HG03060 (cell line): ENCODE measurements around the gene MFSD12.
A peak's percentile ranks its signal among the peaks of the same experiment; 100 is the strongest.
"Not testable (repeated sequence)": the region's sequence is repeated elsewhere in the genome, so short reads cannot be mapped to it uniquely, and the experiment has no call there.

ENCODE experiments used
- ATAC-seq: cut with Tn5 transposase; IDR thresholded peaks from one replicate; pipeline ENCODE4 v1.9.1; 2021; ENCODE audit warnings: low read depth, moderate number of reproducible peaks; ENCODE audit not compliant: unreplicated experiment

The MFSD12 gene

DNA sequence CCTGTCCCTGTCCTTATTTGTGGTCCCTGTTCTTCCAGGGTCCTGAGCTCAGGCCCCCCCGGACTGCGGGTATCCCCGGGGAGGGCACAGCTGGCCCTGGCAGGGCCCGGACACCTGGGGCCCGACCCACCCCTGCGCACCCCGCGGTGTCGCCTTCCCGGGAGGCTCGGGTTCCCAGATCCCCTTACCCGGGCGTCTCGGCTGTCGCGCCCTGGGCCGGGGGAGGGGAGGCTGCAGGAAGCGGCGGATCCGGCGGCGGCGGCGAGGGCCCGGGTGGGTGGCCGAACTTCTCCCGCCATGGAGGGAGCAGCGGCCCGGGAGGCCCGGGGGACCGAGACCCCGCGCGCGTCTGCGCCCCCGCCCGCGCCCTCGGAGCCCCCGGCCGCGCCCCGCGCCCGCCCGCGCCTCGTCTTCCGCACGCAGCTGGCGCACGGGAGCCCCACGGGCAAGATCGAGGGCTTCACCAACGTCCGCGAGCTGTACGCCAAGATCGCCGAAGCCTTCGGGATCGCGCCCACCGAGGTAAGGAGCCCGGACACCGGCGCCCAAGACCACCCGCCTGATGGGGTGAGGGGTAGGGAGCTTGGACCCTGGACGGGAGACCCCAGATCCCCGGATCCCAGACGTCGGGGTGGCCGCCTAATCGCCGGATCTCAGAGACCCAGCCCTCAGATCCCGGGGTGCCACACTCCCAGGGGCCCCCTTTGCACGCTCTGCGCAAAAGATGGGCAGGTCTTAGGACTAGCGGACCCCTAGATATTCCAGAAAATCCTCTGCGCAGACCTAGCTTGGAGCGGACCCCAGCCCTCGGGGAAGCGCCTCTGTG is 28.1 kb upstream of the MFSD12 start, which contains the start of gene GIPC3:
Gene GIPC3, plus strand, starts transcription at position 178 of the 826 bp plus-strand sequence. Its CDS starts 120 bp downstream, at position 298.
- ATAC-seq: no peak

DNA sequence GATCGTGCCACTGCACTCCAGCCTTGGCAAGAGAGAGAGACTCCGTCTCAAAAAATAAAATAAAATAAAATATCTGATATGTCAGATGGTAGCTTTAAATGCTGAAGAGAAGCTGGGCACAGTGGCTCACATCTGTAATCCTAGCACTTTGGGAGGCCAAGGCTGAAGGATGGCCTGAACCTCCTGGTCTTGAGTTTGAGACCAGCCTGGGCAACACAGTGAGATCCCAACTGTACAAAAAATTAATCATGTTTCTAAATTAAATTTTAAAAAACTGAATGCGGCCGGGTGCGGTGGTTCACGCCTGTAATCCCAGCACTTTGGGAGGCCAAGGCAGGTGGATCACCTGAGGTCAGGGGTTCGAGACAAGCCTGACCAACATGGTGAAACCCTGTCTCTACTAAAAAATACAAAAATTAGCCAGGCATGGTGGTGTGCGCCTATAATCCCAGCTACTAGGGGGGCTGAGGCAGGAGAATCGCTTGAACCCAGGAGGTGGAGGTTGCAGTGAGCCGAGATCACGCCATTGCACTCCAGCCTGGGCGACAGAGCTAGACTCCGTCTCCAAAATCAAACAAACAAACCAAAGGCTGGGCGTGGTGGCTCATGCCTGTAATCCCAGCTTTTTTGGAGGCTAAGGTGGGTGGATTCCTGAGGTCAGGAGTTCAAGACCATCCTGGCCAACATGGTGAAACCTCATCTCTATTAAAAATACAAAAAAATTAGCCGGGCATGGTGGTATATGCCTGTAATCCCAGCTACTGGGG is 26.8 kb upstream of the MFSD12 start:
- ATAC-seq: not testable (repeated sequence)

DNA sequence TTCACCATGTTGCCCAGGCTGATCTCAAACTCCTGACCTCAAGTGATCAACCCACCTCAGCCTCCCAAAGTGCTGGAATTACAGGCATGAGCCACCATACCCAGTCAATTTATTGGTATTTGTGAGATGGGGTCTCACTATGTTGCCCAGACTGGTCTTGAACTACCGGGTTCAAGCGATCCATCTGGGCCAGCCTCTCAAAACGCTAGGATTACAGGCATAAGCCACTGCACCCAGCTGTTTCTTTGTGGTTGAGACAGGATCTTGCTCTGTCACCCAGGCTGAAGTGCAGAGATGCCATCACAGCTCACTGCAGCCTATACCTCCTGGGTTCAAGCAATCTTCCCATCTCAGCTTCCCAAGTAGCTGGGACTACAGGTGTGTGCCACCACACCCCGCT is 24.4 kb upstream of the MFSD12 start:
- not testable (repeated sequence) for ATAC-seq

DNA sequence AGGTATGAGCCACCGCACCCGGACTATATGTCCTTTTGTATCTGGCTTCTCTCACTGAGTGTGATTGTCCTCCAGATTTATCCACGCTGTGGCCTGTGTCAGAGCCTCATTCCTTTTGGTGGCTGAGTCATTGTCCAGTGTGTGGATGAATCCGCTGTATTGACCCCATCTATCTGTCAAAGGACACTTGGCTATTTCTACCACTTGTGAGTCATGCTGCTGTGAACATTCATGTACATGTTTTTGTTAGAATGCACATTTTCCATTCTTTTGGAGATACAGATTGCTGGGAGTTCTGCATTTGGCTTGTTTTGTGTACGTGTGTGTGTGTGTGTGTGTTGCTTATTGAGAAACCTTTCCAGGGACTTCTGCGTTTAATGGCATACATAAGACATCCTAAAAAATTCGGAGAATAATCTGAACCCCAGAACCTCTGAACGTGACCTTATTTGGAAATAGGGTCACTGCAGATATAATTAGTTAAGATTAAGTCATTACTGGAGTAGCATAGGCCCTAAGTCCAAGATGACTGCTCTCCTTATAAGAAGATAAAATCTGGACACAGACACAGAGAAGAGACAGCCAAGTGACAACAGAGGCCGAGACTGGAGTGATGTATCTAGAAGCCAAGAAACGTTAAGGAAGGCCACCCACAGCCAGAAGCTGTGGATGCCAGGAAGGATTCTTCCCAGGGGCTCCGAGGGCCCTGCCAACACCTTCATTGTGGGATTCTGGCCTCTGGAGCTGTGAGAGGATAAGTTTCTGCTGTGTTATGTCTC is 23.0 kb upstream of the MFSD12 start:
- ATAC-seq: no peak

DNA sequence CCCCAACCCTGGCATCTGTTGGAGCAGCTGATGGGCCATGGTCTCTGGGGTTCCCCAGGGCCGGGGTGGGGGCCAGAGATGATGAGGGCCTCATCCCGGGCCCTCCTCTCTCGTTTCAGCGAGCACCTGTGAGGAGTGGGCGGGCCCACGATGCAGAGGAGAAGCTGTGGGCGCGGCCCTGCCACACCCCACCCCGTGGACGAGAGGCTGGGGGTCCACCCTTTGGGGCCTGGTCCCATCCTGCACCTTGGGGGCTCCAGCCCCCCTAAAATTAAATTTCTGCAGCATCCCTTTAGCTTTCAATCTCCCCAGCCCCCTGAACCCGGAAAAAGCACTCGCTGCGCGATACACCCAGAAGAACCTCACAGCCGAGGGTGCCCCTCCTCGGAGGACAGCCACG is 21.0 kb upstream of the MFSD12 start:
- ATAC-seq: no peak

DNA sequence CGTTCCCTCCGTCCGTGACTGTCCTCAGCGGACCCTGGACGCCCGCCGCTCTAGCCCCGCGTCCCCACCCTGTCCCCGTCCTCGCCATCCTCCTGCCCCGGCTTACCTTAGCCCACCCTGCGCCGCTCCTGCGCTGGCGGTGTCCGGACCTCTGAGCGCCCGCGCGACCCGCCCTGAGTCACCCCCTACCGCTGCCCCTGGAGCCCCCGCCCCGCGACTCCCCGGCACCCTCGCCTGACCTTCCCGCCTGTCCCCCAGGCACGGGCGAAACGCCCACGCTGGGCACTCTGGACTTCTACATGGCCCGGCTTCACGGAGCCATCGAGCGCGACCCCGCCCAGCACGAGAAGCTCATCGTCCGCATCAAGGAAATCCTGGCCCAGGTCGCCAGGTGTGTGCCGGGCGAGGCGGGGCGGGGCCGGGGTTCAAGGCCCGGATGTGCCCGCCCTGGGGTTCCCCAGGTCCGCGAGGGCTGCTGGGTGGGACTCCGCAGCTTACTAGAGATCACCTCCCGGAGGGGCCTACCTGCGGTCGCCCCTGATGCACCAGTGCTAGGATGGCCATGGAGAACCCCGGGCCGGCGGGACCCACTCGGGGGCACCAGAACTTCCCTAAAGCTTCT is 20.4 kb upstream of the MFSD12 start:
- ATAC-seq: no peak

DNA sequence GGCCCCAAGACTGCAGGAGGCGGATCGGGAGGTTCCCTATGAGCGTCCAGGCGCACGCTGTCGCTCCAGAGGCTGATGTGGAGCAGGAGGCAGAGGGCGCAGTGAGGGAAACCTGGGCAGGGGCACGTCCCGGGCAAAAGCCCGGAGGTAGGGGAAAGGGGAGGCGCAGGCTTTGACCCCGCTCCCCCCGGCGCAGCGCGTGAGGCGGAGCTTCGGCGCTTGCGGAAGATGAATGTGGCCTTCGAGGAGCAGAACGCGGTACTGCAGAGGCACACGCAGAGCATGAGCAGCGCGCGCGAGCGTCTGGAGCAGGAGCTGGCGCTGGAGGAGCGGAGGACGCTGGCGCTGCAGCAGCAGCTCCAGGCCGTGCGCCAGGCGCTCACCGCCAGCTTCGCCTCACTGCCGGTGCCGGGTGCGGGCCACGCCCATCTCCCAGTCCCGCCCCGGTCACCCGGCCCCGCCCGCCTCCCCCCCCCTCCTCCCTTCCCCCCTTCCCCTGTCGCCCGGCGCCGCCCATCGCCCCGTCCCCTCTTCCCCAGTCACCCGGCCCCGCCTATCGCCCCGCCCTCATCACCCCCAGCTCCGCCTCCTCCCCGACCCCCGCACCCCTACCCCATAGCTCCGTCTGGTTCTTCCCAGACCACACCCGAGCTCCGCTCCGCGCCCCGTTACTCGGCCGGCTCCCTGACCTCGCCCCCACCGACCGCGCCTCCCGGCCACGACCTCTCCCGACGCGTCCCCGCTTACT is 19.5 kb upstream of the MFSD12 start:
- no peak for ATAC-seq

DNA sequence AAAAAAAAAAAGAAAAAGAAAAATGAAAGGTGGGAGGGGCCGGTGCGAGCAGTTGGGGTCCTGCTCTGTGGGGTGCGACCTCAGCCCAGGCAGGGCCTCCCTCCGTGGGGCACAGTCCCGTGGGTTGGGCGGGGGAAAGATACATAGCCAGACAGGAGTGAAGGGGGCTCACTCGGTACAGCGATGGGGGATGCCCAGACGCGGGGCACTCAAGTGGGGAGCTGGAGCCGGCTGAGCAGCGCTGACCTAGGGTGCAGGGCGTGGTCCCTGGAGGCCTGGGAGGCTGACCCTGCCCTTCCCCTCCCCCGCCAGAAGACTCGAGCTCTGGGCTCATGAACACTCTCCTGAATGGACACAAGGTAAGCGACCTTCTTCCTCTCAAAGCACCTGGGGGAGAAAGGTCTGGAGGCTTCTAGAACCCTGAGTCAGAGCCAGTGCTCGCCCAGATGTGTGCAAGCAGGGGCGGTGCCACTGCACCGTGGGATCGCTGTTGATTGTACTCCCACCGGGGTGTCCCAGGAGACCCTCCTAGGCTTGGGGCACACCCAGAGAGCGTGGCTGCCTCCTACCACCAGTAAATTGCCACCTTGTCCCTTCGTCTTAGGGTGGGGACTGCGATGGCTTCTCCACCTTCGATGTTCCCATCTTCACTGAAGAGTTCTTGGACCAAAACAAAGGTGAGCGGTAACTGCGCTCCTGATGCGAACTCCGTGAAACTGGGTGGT is 18.7 kb upstream of the MFSD12 start:
- no peak for ATAC-seq

DNA sequence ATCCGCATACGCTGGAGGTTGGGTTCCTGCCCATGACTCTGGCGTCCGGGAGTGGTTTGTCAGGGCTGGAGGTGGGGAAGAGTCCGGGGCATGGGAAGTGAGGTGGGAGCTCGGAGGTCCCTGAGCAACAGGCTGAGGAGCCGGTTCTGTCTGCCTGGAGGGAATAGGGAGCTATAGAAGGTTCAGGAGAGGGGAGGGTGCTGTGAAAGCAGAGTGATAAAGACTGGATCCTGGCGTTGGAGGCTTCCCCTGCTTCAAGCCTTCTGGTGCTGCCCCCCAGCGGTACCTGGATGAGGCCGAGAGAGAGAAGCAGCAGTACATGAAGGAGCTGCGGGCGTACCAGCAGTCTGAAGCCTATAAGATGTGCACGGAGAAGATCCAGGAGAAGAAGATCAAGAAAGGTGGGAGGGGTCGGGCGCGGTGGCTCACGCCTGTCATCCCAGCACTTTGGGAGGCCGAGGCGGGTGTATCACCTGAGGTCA is 17.9 kb upstream of the MFSD12 start:
- no peak for ATAC-seq

DNA sequence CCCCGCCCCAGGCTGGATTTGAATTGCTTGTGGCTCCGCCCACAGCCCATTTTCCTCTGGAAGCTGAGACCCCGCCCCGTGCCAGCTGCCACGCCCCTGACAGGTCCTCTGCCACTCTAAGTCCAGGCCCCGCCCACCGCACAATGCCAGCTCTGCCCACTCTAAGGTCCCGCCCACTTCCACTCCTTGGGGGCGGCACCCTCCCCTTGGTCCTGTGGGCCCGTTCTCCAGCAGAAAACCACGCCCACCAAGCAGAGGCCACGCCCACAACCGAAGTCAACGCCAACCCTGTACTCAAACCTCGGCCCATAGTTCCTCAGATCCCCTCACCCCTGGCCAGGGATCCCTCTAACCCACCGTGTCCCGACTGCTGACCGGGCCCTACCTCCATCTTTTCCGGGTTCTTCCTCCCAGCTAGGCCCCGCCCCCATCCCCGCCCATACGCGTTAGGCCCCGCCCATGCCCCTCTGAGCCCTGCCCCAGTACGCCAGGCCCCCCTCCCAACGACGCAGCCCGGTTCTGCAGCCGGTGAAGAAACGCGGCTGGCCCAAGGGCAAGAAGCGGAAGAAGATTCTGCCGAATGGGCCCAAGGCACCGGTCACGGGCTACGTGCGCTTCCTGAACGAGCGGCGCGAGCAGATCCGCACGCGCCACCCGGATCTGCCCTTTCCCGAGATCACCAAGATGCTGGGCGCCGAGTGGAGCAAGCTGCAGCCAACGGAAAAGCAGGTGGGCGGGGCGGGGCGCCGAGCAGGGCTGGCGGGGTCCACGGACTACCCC is 16.7 kb upstream of the MFSD12 start:
- no peak for ATAC-seq

DNA sequence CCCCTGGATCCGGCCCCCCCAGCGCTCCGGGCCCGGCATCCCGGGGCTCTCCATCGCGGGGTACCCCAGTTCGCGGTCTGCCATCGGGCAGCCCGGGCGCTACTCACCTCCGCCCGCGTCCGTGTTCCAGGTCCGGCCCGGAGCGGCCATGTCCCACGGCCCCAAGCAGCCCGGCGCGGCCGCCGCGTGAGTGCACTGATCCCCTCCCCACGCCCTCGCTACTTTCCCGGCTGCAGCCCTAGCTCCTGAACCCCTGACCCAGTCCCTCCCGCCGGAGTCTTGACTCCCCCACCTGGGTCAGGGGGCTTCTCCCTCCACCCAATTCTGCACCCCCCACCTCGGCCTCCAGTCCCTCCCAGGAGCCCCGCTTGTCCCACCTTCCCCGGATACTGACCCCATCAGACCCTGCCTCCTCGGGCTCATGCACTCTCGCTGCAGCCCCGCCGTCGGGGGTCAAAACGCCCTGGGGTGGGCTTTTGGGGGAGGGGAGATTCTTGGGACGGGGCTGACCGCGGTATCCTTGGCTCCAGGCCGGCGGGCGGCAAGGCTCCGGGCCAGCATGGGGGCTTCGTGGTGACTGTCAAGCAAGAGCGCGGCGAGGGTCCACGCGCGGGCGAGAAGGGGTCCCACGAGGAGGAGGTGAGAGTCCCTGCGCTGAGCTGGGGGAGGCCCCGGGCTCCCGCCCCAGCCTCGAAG is 15.9 kb upstream of the MFSD12 start:
- ATAC-seq: no peak

DNA sequence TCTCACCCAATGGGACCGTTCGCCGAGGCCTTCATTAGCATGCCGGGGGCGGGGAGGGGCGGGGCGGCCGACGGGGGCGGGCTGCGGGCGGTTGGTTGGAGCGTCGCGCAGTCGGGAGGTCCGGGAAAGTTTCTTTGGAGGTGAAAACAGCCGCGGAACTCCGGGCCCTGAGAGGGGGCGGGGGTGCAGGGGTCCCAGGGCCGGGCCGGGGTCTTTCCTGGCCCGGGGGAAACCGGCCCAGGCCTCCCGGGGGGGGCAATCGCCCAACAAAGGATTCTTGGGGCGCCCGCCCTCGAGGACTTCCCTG is 15.4 kb upstream of the MFSD12 start, which contains the start of gene HMG20B:
Gene HMG20B, plus strand, starts transcription at position 90 of the 307 bp plus-strand sequence. CDS start 366 bp downstream, outside the sequence.
- ATAC-seq: no peak

DNA sequence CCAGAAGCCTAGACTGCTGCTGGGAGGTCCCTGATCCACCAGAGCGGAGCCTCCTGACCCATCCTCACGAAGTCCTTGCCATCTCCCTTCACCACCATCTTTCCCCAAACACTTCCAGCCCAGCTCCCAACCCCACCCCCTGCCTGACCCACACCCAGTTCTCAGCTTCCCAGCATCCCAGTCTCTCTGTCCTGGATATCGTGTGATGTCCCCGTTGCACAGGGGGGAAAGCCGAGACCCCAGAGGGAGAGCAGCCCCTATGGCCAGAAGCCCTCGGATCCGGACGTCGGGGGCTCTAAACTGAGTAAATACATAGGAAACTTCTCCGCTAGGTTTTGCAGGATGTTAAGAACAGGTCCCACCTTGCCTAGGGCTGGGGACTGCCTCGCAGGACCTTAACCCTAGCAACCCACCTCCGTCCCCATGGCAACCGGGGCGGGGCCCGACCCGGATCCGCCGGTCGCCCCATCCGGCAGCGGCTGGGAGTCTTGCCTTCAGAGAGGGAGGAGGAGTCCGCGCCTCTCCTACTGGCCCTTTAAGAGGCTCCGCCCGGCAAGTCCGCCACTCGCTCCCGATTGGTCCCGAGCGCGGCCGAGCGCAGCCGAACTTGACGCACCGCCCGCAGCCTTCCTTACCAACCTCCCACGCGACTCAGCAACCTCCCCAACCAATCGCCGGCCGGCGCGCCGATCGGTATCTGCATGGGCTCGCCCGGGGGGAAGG is 14.9 kb upstream of the MFSD12 start:
- ATAC-seq: peak; percentile 78

DNA sequence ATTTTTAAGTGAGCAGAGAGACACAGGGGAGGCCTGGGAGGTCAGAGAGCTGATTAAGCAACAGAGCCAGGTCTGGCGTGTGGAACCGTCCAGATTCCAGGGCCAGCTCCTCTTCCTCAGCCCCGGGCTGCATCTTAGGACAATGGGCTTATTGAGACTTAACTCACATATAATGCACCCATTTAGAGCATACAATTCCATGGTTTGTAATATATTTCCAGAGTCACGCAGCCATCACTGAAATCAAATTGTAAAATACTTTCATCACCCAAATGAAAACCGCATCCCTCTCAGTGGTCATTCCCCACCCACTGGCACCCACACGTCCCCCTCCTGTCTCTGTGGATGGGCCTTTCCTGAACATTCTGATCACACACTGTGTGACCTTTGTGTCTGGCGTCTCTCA is 13.2 kb upstream of the MFSD12 start:
- ATAC-seq: no peak

DNA sequence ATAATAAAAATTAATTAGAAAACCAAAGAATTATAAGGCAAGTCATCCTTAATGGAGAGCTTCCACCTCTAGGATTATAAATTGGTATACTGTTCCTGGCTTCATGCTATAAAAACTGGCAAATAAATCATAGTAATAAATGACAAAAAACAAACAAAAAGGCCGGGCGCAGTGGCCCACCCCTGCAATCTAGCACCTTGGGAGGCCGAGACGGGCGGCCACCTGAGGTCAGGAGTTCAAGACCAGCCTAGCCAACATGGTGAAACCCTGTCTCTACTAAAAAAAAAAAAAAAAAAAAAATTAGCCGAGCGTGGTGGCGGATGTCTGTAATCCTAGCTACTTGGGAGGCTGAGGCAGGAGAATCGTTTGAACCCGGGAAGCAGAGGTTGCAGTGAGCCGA is 12.7 kb upstream of the MFSD12 start:
- not testable (repeated sequence) for ATAC-seq

DNA sequence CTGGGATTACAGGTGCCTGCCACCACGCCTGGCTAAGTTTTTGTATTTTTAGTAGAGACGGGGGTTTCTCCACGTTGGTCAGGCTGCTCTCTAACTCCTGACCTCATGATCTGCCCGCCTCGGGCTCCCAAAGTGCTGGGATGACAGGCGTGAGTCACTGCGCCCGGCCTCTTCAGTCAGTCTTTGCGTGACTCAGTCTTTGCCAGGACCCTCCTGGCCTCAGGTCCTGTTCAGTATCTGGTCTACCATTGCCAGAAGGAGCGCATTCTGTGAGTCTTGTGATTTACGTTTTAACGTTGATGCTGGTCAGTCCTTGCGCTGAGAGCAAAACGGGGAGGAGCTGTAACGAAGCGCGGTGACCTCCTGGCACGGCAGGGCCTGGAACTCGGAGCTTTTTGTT is 7.8 kb upstream of the MFSD12 start:
- ATAC-seq: no peak
